HK-2 (cell line): ENCODE measurements around the gene ORC2.
"Not testable (repeated sequence)": the region's sequence is repeated elsewhere in the genome, so short reads cannot be mapped to it uniquely, and the experiment has no call there.

ENCODE experiments used
- DNase-seq: peaks from one replicate; pipeline ENCODE4 v3.0.0-alpha.2; 2018; ENCODE audit not compliant: unreplicated experiment

Gene ORC2

DNA sequence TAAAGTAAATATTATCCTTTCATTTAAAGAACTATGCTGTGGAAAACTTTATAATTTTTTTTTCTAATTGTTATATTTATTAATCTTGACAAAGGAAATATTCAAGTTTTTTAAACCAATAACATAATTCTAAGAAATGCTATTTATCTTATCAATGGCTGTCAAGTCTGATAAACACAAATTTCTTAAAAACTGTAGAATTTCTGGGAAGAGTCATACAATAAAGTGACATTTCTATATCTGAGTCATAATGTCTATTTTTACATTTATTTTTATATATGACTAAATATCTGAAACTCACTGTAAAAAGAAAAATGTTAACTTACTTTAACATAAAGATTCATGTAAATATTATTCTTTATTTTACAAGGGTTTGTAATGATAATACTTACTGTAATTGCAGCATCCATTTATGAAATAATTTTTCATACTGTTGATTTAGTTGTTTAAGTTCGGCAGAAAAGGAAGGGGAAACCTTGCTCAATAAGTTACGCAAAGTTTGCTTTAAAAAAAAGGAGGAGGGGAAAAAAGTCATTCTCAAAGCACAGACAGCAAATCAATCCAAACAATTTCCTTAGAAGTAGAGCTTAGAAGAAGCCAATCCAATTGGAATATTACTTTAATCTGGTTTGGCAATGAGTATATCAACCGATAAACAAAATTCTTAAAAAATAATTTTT lies 32.4 kb downstream of the ORC2 start:
- no peak for DNase-seq

DNA sequence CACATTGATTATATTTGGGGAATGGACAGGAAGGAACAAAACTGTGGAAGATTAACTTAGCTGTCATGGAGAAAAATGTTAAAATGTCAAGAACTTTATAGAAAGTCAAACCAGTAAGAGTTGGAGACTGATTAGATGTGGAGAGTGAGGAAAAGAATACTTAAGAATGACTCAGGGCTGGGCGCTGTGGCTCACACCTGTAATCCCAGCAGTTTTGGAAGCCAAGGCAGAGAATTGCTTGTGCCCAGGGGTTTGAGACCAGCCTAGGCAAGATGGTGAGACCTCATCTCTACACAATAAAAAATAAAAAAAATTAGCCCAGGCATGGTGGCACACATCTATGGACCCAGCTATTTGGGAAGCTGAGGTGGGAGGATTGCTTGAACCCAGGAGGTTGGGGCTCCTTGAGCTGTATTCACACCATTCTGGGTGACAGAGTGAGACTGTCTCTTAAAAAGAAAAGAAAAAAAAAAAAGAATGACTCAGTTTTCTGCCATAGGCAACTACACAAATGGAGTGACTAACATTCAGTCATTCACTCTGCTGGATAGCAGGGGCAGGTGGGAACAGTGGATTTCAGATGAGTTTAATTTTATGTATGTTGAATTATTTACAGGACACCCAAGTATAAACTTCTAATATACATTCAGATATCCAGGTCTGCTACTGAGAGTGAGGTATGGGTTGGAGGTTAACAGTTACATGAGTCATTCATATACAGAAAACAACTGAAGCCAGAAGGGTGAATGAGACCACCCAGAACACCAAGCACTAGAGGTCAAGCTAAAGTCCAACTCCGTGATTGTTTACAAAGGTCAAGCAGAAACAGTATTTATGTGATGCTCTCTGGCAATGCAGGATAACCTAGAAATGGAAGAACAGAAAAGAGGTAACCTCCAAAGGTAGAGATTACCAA lies 33.9 kb downstream of the ORC2 start:
- no peak for DNase-seq

DNA sequence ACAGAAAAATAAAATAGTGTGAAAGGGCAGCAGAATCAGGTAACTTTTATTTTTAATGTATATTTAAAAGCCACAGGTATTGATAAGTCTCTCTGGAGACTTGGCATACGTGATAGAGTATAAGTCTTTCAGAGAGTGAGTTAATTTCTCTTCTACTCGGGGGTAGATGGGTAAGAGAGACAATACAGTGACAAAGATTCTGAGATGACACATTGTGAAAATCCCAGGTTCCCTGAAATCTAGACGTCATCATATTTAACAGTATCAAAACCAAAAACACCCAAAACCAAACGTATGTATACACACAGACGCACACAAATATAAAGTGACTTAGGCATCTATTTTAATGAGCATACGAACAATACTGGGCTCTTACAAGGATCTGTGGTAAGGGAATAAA lies 41.0 kb downstream of the ORC2 start:
- DNase-seq: no peak

- no peak for DNase-seq
Observed at GRCh38 chr2:200913654-200914053, 49.8 kb downstream of the ORC2 start.

- DNase-seq: no peak
Observed at GRCh38 chr2:200909958-200910357, 53.5 kb downstream of the ORC2 start.

DNA sequence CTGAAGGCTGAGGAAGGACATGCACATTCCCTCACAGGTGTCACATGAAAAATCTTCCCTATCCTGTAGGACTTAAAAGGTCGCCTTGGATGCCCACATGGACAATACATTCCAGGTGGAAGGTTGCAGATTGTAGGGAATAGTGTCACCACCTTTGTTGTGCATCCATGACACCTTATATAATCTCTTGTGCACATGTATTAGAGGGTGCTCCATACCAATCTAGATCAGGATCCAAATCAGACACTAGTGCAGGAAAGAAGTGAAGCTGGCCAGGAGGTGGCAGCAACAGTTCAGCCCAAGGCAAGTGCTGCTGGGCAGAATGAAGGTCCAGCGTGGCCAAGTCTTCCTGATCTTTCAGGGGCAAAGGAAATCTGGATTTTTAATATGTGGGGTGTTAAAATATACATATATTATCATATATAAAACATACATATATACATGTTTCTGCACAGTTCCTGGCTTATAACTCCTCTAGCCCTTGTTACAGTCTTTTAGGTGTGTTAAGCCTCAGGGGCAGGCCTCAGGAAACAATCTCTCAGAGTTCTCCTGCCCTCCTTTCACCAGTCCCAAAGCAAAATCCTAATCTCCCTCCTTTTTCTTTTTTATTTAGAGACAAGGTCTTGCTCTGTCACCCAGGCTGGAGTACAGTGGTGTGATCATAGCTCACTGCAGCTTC lies 57.7 kb downstream of the ORC2 start:
- peak; percentile 54 for DNase-seq

DNA sequence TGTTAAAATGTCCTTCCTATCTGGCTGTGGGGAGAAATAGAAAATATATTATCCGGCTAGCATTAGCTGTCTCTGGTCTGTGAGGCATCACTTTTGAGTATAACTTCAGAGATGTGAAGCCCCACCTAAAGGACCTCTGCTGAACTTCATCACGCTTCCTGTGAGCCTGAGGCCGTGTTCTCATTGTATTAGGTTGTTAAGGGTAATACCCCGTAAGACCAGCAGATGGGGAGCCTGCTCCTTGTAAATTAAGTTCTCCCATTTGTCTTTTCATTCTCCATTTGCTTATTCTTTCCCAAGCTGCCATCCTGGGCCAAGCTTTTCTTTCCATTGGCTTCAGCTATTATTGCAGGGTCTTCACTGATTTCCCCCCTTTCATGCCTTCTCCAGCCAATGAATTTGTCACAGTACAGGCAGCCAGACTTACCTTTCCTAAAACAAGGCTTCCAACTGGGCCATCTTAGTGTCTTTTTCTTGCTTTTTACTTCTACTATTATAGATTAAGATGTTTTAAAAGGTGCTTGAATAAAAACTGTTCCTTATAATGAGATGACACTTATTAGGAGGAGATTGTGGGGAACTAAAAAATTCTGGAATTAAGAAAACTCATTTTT lies 61.9 kb downstream of the ORC2 start:
- peak; percentile 68 for DNase-seq

DNA sequence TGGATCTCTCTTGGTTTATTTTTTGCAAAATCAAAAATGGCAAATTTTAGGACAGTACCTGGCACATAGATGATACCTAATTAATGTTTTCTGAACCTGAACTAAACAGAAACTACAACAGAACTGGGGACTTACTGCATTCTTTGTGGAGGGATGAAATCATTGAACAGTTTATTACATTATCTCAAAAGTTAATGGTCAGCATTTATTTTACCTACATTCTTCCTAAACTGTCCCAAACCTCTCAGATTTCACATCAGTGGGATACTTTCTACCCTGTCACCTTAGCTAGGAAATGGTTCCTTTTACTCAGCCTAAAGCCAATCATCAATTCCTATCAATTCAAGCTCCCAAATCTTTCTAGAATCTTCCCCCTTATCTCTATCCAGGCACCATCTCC lies 64.0 kb downstream of the ORC2 start:
- DNase-seq: no peak

DNA sequence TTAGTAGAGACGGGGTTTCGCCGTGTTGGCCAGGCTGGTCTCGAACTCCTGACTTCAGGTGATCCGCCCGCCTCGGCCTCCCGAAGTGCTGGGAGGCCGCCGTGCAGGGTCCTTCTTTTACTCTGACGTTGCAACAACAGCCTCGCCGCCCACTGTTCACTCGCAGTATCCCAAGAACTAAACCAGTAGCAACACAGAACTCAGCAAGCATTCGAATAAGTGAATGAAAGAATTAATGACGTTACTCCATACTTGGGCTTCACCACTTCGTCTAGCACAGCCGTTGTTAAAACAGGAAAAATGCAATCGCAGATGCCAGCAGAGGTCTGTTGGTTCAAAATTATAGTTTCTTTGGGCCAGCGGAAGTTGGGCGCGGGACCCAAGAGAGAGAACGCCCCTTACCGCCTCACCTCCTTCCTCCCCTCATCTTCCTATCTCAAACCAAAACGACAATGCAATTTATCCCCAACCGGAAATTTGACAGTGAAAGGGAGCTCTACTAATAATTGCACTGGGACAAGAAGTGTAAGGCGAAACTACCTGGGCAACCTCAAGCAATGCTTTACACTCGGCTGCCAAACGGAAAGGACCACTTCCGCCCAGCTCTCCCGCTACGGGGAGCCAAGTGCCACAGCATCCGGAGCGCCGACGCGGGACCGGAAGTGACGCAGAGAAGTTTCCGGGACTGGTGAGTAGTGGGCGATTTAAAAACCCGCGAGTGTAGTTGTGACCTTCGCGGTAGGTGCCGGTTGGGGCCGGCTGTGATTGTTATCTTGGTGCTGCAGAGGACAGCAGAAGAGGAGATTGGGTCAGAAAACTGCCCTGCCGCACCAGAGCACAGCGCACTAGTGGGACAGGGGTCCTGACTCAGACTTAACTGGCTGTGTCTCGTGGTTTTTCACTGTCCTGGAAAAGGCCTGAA lies 74.5 kb downstream of the ORC2 start, which contains the start of the genes NIF3L1 and PPIL3:
Gene NIF3L1, plus strand, starts transcription at position 668 of the 922 bp plus-strand sequence. CDS start 2,573 bp downstream, outside the sequence.
Gene PPIL3, minus strand, starts transcription at position 374 of the 922 bp plus-strand sequence. CDS start 1,462 bp downstream, outside the sequence.
- DNase-seq: peak; percentile 90

DNA sequence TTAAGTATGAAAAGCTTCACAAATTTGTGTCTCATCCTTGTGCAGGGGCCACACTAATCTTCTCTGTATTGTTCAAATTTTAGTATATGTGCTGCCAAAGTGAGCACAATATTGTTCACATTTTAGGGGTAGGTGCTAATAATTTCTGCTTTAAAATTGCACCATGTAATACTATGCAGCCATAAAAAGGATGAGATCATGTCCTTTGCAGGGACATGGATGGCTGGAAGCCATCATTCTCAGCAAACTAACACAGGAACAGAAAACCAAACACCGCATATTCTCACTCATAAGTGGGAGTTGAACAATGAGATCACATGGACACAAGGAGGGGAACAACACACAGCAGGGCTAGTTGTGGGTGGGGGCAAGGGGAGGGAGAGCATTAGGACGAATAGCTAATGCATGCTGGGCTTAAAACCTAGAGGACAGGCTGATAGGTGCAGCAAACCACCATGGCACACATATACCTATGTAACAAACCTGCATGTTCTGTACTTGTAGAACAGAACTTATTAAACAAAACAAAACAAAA lies 81.7 kb downstream of the ORC2 start:
- DNase-seq: not testable (repeated sequence)

GRCh38 chr2:200878289-200878880 lies 85.1 kb downstream of the ORC2 start:
- DNase-seq: no peak

GRCh38 chr2:200877443-200877842 lies 86.0 kb downstream of the ORC2 start:
- no peak for DNase-seq

DNA sequence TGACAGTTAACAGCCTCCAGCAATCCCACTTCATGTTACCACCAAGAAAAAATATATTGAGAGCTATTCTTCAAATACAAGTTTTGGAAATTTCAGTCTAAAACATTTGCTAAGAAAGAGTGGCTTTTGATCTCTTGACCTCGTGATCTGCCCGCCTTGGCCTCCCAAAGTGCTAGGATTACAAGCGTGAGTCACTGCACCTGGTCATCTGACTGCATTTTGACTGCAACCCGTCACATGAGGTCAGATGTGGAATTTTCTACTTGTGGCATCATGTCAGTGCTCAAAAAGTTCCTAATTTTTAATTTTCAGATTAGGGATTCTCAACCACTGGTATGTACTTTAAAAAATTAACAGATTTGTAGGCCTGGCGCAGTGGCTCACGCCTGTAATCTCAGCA lies 89.9 kb downstream of the ORC2 start:
- DNase-seq: no peak

- DNase-seq: no peak
Observed at GRCh38 chr2:200871151-200871550, 92.3 kb downstream of the ORC2 start.

DNA sequence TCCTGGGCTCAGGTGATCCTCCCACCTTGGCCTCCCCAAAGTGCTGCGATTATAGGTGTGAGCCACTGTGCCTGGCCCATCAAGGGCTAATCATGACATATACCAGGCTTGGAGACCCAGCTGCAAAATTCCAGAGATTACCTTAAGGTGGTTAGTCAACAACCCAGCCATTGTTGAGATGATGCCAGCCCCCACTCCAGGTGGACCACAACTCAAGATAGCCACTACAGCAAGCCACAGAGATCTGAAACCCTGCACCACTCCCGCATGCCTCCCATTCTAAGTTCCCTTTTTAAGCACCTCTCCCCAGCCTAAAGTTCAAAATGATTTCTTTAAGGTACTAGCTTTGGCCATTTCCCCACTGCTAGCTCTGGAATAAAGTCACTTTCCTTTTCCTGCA lies 94.4 kb downstream of the ORC2 start:
- no peak for DNase-seq

GRCh38 chr2:200864176-200865034 lies 99.1 kb downstream of the ORC2 start, which contains the start of gene CLK1:
TSS of gene CLK1 (minus strand) at chr2:200864658. CDS start at chr2:200861862, 2,796 bp downstream.
- DNase-seq: peak; percentile 92

- peak; percentile 41 for DNase-seq
Observed at GRCh38 chr2:200863782-200864175, 99.7 kb downstream of the ORC2 start.

- no peak for DNase-seq
Observed at GRCh38 chr2:200862532-200863000, 100.9 kb downstream of the ORC2 start.
